ENCODE measurements around the gene CYLD. TPM values are rescaled to one million over a fixed set of nuclear protein-coding genes. Genes with fewer than 3 reads are reported as not detected.

The CYLD gene
- polyA plus RNA-seq, 1 experiment = 27.8 TPM

GRCh38 chr16:50745940-50746339, 4.1 kb downstream of the CYLD start:
- Histone ChIP-seq H3K4me3 (ENCODE audit: low read depth, low read length) (no peak overlapping the region), H3K9me3 (ENCODE audit: control insufficient read depth, insufficient read depth, low read length) (no peaks in the 10 kb centered on the region; the same call in 1 of the 2 replicates), H3K27ac (ENCODE audit: low read depth, low read length) (no peak overlapping the region), H3K27me3 (ENCODE audit: control insufficient read depth, insufficient read depth, low read length) (no peaks in the 10 kb centered on the region)
- CTCF ChIA-PET = interaction anchor here (0.8 to 3.1 kb wide), 4 partner anchors 59 to 81 kb away, joined by 4 to 22 read pairs (median 11); no protein-coding TSS in a partner anchor
- POLR2A ChIA-PET = no interaction called here
- no peak for DNase-seq (ENCODE audit: low read depth, low spot score)
- TF ChIP-seq, protein P1, sequence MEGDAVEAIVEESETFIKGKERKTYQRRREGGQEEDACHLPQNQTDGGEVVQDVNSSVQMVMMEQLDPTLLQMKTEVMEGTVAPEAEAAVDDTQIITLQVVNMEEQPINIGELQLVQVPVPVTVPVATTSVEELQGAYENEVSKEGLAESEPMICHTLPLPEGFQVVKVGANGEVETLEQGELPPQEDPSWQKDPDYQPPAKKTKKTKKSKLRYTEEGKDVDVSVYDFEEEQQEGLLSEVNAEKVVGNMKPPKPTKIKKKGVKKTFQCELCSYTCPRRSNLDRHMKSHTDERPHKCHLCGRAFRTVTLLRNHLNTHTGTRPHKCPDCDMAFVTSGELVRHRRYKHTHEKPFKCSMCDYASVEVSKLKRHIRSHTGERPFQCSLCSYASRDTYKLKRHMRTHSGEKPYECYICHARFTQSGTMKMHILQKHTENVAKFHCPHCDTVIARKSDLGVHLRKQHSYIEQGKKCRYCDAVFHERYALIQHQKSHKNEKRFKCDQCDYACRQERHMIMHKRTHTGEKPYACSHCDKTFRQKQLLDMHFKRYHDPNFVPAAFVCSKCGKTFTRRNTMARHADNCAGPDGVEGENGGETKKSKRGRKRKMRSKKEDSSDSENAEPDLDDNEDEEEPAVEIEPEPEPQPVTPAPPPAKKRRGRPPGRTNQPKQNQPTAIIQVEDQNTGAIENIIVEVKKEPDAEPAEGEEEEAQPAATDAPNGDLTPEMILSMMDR (IDR thresholded peaks at IDR 0.05; ENCODE audit: low read depth, low read length) = no peak

- DNase-seq (ENCODE audit: low read depth, low spot score) = no peak
- TF ChIP-seq, protein P1 (IDR thresholded peaks at IDR 0.05; ENCODE audit: low read depth, low read length) = peak; percentile 26; the same call in 1 of the 2 replicates
- Histone ChIP-seq H3K9me3 (ENCODE audit: control insufficient read depth, insufficient read depth, low read length) (no peaks in the 10 kb centered on the region; the same call in 1 of the 2 replicates), H3K27ac (ENCODE audit: low read depth, low read length) (no peak overlapping the region), H3K4me3 (ENCODE audit: low read depth, low read length) (no peak overlapping the region), H3K27me3 (ENCODE audit: control insufficient read depth, insufficient read depth, low read length) (no peaks in the 10 kb centered on the region)
- CTCF ChIA-PET = interaction anchor here (1.2 to 3.1 kb wide), 4 partner anchors 58 to 154 kb away, joined by 6 to 22 read pairs (median 11); no protein-coding TSS in a partner anchor
- POLR2A ChIA-PET = interaction anchor here (1.0 kb wide), 1 partner anchor 153 kb away, joined by 3 read pairs; no protein-coding TSS in a partner anchor
Observed at GRCh38 chr16:50747207-50747956, 5.5 kb downstream of the CYLD start.

DNA sequence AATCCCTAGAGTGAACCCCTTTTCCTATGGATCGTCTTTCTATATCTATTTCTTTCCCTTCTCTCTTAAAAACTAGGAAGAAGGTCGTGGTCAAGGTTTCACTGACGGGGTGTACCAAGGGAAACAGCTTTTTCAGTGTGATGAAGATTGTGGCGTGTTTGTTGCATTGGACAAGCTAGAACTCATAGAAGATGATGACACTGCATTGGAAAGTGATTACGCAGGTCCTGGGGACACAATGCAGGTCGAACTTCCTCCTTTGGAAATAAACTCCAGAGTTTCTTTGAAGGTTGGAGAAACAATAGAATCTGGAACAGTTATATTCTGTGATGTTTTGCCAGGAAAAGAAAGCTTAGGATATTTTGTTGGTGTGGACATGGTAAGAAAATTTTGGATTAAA, 9.6 kb downstream of the CYLD start:
- CTCF ChIA-PET = interaction anchor here (1.2 to 4.0 kb wide), 2 partner anchors 55 to 396 kb away, joined by 3 to 24 read pairs; no protein-coding TSS in a partner anchor
- no peak overlapping the region for H3K27ac ChIP-seq (ENCODE audit: low read depth, low read length)

DNA sequence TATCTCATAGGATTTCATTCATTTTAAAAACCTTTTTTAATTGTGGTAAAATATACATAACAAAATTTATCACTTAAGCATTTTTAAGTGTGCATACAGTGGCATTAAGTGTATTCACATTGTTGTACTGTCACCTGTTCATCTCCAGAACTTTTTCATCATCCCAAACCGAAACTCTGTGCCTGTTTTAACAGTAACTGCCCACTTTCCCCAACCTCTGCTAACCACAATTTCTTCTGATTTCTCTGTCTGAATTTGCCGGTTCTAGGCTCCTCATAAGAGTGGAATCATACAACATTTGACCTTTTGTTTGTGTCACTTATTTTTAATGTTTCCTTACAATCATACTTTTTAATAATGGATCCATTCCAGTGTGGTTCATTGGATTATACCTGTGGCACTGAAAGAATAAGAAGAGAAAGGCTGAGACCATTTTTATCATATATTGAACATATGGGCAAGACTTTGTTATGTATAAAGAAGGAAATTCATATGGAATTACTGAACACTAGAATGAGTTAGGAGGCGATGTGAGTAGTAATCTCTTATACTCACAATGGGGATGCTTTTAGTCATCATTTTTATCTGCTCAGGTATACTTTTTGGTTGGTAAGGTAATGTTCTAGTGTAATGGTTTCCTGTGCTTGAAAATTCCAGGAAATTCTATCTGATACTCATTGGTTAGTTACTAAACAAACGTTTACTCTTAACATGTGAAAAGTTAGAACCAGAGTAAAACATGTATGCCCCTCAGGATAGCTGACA, 10.8 kb downstream of the CYLD start:
- POLR2A ChIA-PET = no interaction called here
- DNase-seq (ENCODE audit: low read depth, low spot score) = no peak
- no peak overlapping the region for H3K4me3 ChIP-seq (ENCODE audit: low read depth, low read length)
- no peaks in the 10 kb centered on the region for H3K27me3 ChIP-seq (ENCODE audit: control insufficient read depth, insufficient read depth, low read length)
- no peak overlapping the region for H3K27ac ChIP-seq (ENCODE audit: low read depth, low read length)
- TF ChIP-seq, protein P1 (IDR thresholded peaks at IDR 0.05; ENCODE audit: low read depth, low read length) = no peak
- CTCF ChIA-PET = no interaction called here
- H3K9me3 ChIP-seq (ENCODE audit: control insufficient read depth, insufficient read depth, low read length) = no peaks in the 10 kb centered on the region

More for the DNA sequence above, 9.6 kb downstream of the CYLD start:
- POLR2A ChIA-PET = no interaction called here
- no peaks in the 10 kb centered on the region for H3K9me3 ChIP-seq (ENCODE audit: control insufficient read depth, insufficient read depth, low read length)
- DNase-seq (ENCODE audit: low read depth, low spot score) = no peak
- no peaks in the 10 kb centered on the region for H3K27me3 ChIP-seq (ENCODE audit: control insufficient read depth, insufficient read depth, low read length)
- H3K4me3 ChIP-seq (ENCODE audit: low read depth, low read length) = no peak overlapping the region
- TF ChIP-seq, protein P1 (IDR thresholded peaks at IDR 0.05; ENCODE audit: low read depth, low read length) = no peak

All from AG04450 (cell line).